Measurements from ENCODE around the gene SLC18A3. TPM values are rescaled to one million over a fixed set of nuclear protein-coding genes. Genes with fewer than 3 reads are reported as not detected.

SLC18A3 gene
- total and polyA plus RNA-seq, 2 experiments from 2014 or later = 0.16 TPM; not detected in 1

DNA sequence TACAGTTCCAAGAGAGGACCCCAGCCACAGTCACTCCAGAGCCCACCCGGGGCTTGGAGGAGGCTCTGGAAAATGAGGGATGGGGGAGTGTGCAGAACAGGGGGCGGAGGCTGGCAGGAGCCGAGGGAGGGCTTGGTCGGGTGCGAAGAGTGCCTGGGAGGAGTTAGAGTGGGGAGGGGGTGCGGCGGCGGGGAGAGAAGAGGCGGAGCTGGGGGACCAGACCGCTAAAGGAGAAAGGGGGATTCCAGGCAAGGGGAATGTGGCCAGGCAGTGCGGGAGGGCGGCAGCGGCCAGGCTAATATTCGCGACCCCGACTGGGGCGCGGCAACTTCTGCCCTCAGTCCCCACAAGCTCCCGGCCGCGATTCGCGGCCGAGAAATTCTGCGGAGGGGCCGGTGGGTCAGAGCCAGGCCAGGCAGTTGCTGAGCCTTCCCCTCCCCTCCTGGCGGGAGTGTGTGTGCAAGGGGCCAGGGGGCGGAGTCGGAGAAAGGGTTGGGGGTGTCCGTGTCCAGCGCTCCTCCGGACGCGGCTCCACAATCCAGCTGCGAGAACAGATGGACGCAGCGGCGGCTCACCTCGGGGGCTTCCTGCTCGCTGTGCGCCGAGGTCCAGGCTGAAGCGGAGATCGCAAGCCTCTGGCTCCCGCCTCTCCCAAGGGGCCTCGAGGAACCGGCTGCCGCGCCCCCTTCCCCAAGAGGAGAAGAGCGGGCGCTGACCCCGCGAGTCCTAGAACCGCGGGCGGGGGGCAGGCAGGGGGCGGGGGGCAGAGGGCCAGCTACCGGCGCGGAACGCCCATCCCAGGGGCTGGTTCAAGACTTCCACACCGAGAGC lies 612 bp upstream of the SLC18A3 start:
- peaks cover 15% of the 10 kb centered on the region; the same call in 2 of the 3 replicates for H3K9me3 Mint-ChIP-seq
- Histone ChIP-seq H4K20me1 (replicated peaks; ENCODE audit: insufficient read depth) (peaks cover 8% of the 10 kb centered on the region; the same call in 1 of the 2 replicates), H3K4me3 (peak overlapping the region; percentile 79), H3K9me2 (ENCODE audit: insufficient read depth) (no peaks in the 10 kb centered on the region), H3F3A (replicated peaks; ENCODE audit: low read depth) (no peaks in the 10 kb centered on the region), H3K4me2 (peak overlapping the region; percentile 92), H3K36me3 (ENCODE audit: insufficient read depth) (no peaks in the 10 kb centered on the region), H3K4me1 (ENCODE audit: insufficient read depth) (peaks cover 23% of the 10 kb centered on the region), H2AFZ (peak overlapping the region; percentile 84; the same call in 1 of the 2 replicates), H3K27me3 (ENCODE audit: insufficient read depth) (peaks cover 99% of the 10 kb centered on the region), H3K27ac (ENCODE audit: low read depth) (no peak overlapping the region), H3K79me2 (replicated peaks; ENCODE audit: insufficient read depth) (no peaks in the 10 kb centered on the region)
- peak; percentile 14 for ATAC-seq
- peaks cover 49% of the 10 kb centered on the region for H3K4me1 Mint-ChIP-seq
- peak; percentile 83 for DNase-seq (ENCODE audit: low spot score)
- H3K27me3 Mint-ChIP-seq (ENCODE audit: insufficient read depth, low read depth, poor library complexity) = peaks cover 94% of the 10 kb centered on the region
- peak overlapping the region; percentile 70 for H3K4me3 Mint-ChIP-seq
- TF ChIP-seq EZH2 (IDR thresholded peaks at IDR 0.05; ENCODE audit: low read depth, unreplicated experiment) (peak; percentile 54), EZH2phosphoT487 (IDR thresholded peaks at IDR 0.05; ENCODE audit: unreplicated experiment) (no peak)
- H3K27ac Mint-ChIP-seq = no peak overlapping the region
- H3K36me3 Mint-ChIP-seq (ENCODE audit: low read depth) = no peaks in the 10 kb centered on the region

DNA sequence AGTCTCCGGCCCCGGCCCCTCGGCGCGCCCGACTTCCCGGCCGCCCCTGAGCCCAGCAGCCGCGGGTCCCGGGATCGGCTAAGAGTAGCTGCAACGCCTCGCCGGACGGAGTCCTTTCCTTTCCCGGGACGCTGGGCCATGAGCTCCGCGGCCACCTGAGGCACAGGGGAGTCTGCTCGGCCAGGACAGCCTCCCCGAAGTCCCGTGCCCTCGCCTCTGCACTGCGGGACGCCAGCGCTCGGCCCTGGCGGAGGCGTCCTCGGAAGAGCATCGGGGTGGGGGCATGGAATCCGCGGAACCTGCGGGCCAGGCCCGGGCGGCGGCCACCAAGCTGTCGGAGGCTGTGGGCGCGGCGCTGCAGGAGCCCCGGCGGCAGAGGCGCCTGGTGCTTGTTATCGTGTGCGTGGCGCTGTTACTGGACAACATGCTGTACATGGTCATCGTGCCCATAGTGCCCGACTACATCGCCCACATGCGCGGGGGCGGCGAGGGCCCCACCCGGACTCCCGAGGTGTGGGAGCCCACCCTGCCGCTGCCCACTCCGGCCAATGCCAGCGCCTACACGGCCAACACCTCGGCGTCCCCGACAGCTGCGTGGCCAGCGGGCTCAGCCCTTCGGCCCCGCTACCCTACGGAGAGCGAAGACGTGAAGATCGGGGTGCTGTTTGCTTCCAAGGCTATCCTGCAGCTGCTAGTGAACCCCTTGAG lies 502 bp downstream of the SLC18A3 start:
- peak overlapping the region; percentile 86 for H2AFZ ChIP-seq
- H3K27me3 ChIP-seq (ENCODE audit: insufficient read depth) = peaks cover 99% of the 10 kb centered on the region
- no peak overlapping the region for H3K27ac ChIP-seq (ENCODE audit: low read depth)
- no peaks in the 10 kb centered on the region for H3F3A ChIP-seq (replicated peaks; ENCODE audit: low read depth)
- H3K9me2 ChIP-seq (ENCODE audit: insufficient read depth) = no peaks in the 10 kb centered on the region
- Mint-ChIP-seq H3K9me3 (peaks cover 15% of the 10 kb centered on the region; the same call in 2 of the 3 replicates), H3K36me3 (ENCODE audit: low read depth) (no peaks in the 10 kb centered on the region), H3K27ac (no peak overlapping the region), H3K4me1 (peaks cover 52% of the 10 kb centered on the region), H3K27me3 (ENCODE audit: insufficient read depth, low read depth, poor library complexity) (peaks cover 97% of the 10 kb centered on the region), H3K4me3 (peak overlapping the region; percentile 68)
- peak overlapping the region; percentile 92 for H3K4me2 ChIP-seq
- H3K4me1 ChIP-seq (ENCODE audit: insufficient read depth) = peaks cover 23% of the 10 kb centered on the region
- peak; percentile 51 for DNase-seq (ENCODE audit: low spot score)
- H3K36me3 ChIP-seq (ENCODE audit: insufficient read depth) = no peaks in the 10 kb centered on the region
- H3K4me3 ChIP-seq = peak overlapping the region; percentile 79
- no peaks in the 10 kb centered on the region for H3K79me2 ChIP-seq (replicated peaks; ENCODE audit: insufficient read depth)
- ATAC-seq = peak; percentile 0; the same call in 1 of the 3 replicates
- H4K20me1 ChIP-seq (replicated peaks; ENCODE audit: insufficient read depth) = peaks cover 8% of the 10 kb centered on the region; the same call in 1 of the 2 replicates
- TF ChIP-seq ZNF331 (CRISPR knock-in tag; IDR thresholded peaks at IDR 0.05; ENCODE audit: low read depth) (no peak), EZH2 (IDR thresholded peaks at IDR 0.05; ENCODE audit: low read depth, unreplicated experiment) (peak; percentile 74), ZNF114 (CRISPR knock-in tag; IDR thresholded peaks at IDR 0.05) (no peak), NANOG (IDR thresholded peaks at IDR 0.05; ENCODE audit: borderline replicate concordance) (no peak), CREB1 (CRISPR knock-in tag; IDR thresholded peaks at IDR 0.05; ENCODE audit: low read depth) (no peak)
- TF ChIP-seq, protein P1, sequence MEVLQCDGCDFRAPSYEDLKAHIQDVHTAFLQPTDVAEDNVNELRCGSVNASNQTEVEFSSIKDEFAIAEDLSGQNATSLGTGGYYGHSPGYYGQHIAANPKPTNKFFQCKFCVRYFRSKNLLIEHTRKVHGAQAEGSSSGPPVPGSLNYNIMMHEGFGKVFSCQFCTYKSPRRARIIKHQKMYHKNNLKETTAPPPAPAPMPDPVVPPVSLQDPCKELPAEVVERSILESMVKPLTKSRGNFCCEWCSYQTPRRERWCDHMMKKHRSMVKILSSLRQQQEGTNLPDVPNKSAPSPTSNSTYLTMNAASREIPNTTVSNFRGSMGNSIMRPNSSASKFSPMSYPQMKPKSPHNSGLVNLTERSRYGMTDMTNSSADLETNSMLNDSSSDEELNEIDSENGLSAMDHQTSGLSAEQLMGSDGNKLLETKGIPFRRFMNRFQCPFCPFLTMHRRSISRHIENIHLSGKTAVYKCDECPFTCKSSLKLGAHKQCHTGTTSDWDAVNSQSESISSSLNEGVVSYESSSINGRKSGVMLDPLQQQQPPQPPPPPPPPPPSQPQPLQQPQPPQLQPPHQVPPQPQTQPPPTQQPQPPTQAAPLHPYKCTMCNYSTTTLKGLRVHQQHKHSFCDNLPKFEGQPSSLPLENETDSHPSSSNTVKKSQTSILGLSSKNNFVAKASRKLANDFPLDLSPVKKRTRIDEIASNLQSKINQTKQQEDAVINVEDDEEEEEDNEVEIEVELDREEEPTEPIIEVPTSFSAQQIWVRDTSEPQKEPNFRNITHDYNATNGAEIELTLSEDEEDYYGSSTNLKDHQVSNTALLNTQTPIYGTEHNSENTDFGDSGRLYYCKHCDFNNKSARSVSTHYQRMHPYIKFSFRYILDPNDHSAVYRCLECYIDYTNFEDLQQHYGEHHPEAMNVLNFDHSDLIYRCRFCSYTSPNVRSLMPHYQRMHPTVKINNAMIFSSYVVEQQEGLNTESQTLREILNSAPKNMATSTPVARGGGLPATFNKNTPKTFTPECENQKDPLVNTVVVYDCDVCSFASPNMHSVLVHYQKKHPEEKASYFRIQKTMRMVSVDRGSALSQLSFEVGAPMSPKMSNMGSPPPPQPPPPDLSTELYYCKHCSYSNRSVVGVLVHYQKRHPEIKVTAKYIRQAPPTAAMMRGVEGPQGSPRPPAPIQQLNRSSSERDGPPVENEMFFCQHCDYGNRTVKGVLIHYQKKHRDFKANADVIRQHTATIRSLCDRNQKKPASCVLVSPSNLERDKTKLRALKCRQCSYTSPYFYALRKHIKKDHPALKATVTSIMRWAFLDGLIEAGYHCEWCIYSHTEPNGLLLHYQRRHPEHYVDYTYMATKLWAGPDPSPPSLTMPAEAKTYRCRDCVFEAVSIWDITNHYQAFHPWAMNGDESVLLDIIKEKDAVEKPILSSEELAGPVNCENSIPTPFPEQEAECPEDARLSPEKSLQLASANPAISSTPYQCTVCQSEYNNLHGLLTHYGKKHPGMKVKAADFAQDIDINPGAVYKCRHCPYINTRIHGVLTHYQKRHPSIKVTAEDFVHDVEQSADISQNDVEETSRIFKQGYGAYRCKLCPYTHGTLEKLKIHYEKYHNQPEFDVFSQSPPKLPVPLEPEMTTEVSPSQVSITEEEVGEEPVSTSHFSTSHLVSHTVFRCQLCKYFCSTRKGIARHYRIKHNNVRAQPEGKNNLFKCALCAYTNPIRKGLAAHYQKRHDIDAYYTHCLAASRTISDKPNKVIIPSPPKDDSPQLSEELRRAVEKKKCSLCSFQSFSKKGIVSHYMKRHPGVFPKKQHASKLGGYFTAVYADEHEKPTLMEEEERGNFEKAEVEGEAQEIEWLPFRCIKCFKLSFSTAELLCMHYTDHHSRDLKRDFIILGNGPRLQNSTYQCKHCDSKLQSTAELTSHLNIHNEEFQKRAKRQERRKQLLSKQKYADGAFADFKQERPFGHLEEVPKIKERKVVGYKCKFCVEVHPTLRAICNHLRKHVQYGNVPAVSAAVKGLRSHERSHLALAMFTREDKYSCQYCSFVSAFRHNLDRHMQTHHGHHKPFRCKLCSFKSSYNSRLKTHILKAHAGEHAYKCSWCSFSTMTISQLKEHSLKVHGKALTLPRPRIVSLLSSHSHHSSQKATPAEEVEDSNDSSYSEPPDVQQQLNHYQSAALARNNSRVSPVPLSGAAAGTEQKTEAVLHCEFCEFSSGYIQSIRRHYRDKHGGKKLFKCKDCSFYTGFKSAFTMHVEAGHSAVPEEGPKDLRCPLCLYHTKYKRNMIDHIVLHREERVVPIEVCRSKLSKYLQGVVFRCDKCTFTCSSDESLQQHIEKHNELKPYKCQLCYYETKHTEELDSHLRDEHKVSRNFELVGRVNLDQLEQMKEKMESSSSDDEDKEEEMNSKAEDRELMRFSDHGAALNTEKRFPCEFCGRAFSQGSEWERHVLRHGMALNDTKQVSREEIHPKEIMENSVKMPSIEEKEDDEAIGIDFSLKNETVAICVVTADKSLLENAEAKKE (CRISPR knock-in tag; IDR thresholded peaks at IDR 0.05) = no peak
- TF ChIP-seq, protein P2, sequence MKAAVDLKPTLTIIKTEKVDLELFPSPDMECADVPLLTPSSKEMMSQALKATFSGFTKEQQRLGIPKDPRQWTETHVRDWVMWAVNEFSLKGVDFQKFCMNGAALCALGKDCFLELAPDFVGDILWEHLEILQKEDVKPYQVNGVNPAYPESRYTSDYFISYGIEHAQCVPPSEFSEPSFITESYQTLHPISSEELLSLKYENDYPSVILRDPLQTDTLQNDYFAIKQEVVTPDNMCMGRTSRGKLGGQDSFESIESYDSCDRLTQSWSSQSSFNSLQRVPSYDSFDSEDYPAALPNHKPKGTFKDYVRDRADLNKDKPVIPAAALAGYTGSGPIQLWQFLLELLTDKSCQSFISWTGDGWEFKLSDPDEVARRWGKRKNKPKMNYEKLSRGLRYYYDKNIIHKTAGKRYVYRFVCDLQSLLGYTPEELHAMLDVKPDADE (IDR thresholded peaks at IDR 0.05) = no peak

Data from GM23338 (cell line).